ENCODE measurements around the gene LRRC46.

DNA sequence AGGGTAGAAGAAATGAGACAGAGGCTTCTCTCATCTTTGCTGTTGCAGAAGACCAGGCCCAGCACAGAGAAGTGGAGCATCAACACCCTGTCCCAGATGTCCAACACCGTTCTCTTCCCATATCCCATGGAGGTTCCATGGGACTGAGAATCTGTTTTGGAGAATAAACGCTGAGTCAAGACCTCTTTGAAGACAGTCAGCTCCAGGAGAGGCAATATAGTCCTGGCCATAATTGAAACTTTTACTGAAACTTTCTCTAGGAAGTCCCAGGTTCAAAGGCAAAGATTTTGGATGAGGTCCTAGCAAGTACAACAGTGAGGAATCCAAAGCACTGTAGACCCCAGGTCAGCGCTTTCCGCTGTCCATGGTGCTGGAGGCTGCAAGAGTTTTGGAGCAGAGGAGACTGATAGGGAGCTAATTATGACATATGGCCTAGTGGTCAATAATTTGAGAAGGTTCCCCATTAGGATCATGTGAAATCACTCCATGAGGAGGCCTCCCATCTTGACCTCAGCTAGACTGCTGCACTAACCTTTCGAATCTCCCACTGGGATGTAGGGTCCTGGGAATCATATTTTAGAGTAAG, 45.8 kb upstream of the LRRC46 start:
- TF ChIP-seq EZH2 (optimal IDR thresholded peaks at IDR 0.05; ENCODE audit: low read depth, low read length) (no peak), EZH2phosphoT487 (IDR thresholded peaks at IDR 0.05; ENCODE audit: low read length) (no peak)
- TF ChIP-seq, protein P1, sequence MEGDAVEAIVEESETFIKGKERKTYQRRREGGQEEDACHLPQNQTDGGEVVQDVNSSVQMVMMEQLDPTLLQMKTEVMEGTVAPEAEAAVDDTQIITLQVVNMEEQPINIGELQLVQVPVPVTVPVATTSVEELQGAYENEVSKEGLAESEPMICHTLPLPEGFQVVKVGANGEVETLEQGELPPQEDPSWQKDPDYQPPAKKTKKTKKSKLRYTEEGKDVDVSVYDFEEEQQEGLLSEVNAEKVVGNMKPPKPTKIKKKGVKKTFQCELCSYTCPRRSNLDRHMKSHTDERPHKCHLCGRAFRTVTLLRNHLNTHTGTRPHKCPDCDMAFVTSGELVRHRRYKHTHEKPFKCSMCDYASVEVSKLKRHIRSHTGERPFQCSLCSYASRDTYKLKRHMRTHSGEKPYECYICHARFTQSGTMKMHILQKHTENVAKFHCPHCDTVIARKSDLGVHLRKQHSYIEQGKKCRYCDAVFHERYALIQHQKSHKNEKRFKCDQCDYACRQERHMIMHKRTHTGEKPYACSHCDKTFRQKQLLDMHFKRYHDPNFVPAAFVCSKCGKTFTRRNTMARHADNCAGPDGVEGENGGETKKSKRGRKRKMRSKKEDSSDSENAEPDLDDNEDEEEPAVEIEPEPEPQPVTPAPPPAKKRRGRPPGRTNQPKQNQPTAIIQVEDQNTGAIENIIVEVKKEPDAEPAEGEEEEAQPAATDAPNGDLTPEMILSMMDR (IDR thresholded peaks at IDR 0.05; ENCODE audit: low read length) = no peak

All from MM.1S (cell line).